ENCODE data around the gene TCEA2.
"Not testable (repeated sequence)": the region's sequence is repeated elsewhere in the genome, so short reads cannot be mapped to it uniquely, and the experiment has no call there.

- TF ChIP-seq CTCF (IDR thresholded peaks at IDR 0.05; ENCODE audit: low read depth, low read length); POLR2A (IDR thresholded peaks at IDR 0.05; ENCODE audit: extremely low read depth, insufficient read length): not testable (repeated sequence)
These were observed 54.4 kb downstream of the TCEA2 start for GRCh38 chr20:64117432-64117777.
